ENCODE data around the gene TECTB.
"Not testable (repeated sequence)": the region's sequence is repeated elsewhere in the genome, so short reads cannot be mapped to it uniquely, and the experiment has no call there.

TECTB gene

GRCh38 chr10:112242769-112243168, 40.4 kb upstream of the TECTB start:
- no peak overlapping the region for H3K4me3 ChIP-seq (replicated peaks; ENCODE audit: low read depth, low read length)
- TF ChIP-seq CTCF (IDR thresholded peaks at IDR 0.05; ENCODE audit: low read length, missing control alignments), result no peak
- DNase-seq (ENCODE audit: low read depth), result no peak

- no peak for TF ChIP-seq CTCF (IDR thresholded peaks at IDR 0.05; ENCODE audit: low read length, missing control alignments)
- no peak for DNase-seq (ENCODE audit: low read depth)
- H3K4me3 ChIP-seq (replicated peaks; ENCODE audit: low read depth, low read length), result no peak overlapping the region
These were observed 39.5 kb upstream of the TECTB start for GRCh38 chr10:112243713-112244112.

- DNase-seq (ENCODE audit: low read depth), result no peak
- no peak overlapping the region for H3K4me3 ChIP-seq (replicated peaks; ENCODE audit: low read depth, low read length)
- TF ChIP-seq CTCF (IDR thresholded peaks at IDR 0.05; ENCODE audit: low read length, missing control alignments), result no peak
These were observed 39.0 kb upstream of the TECTB start for GRCh38 chr10:112244197-112244596.

GRCh38 chr10:112247791-112248190, 35.4 kb upstream of the TECTB start:
- H3K4me3 ChIP-seq (replicated peaks; ENCODE audit: low read depth, low read length), result no peak overlapping the region
- no peak for TF ChIP-seq CTCF (IDR thresholded peaks at IDR 0.05; ENCODE audit: low read length, missing control alignments)
- no peak for DNase-seq (ENCODE audit: low read depth)

- no peak overlapping the region for H3K4me3 ChIP-seq (replicated peaks; ENCODE audit: low read depth, low read length)
- TF ChIP-seq CTCF (IDR thresholded peaks at IDR 0.05; ENCODE audit: low read length, missing control alignments), result no peak
- DNase-seq (ENCODE audit: low read depth), result no peak
These were observed 34.5 kb upstream of the TECTB start for GRCh38 chr10:112248584-112249295.

- H3K4me3 ChIP-seq (replicated peaks; ENCODE audit: low read depth, low read length), result no peak overlapping the region
- DNase-seq (ENCODE audit: low read depth), result no peak
- no peak for TF ChIP-seq CTCF (IDR thresholded peaks at IDR 0.05; ENCODE audit: low read length, missing control alignments)
These were observed 33.5 kb upstream of the TECTB start for GRCh38 chr10:112249722-112250121.

GRCh38 chr10:112250555-112250954, 32.6 kb upstream of the TECTB start:
- H3K4me3 ChIP-seq (replicated peaks; ENCODE audit: low read depth, low read length), result no peak overlapping the region
- DNase-seq (ENCODE audit: low read depth), result no peak
- no peak for TF ChIP-seq CTCF (IDR thresholded peaks at IDR 0.05; ENCODE audit: low read length, missing control alignments)

GRCh38 chr10:112251238-112251637, 32.0 kb upstream of the TECTB start:
- DNase-seq (ENCODE audit: low read depth); H3K4me3 ChIP-seq (replicated peaks; ENCODE audit: low read depth, low read length): not testable (repeated sequence)

All from fibroblast of pulmonary artery (primary cell).